ENCODE data around the gene ZYG11A. TPM values are rescaled to one million over a fixed set of nuclear protein-coding genes. Genes with fewer than 3 reads are reported as not detected.
"Not testable (repeated sequence)": the region's sequence is repeated elsewhere in the genome, so short reads cannot be mapped to it uniquely, and the experiment has no call there.

Gene ZYG11A
- under 1 TPM in 2 of 9 donors, not detected in 7; 0.06 to 0.09 TPM for total RNA-seq
- not detected for polyA plus RNA-seq
- long read RNA-seq, donor 1 = 0 reads
- long read RNA-seq, donor 2 = 0 reads
- long read RNA-seq, donor 3 = 0 reads

DNA sequence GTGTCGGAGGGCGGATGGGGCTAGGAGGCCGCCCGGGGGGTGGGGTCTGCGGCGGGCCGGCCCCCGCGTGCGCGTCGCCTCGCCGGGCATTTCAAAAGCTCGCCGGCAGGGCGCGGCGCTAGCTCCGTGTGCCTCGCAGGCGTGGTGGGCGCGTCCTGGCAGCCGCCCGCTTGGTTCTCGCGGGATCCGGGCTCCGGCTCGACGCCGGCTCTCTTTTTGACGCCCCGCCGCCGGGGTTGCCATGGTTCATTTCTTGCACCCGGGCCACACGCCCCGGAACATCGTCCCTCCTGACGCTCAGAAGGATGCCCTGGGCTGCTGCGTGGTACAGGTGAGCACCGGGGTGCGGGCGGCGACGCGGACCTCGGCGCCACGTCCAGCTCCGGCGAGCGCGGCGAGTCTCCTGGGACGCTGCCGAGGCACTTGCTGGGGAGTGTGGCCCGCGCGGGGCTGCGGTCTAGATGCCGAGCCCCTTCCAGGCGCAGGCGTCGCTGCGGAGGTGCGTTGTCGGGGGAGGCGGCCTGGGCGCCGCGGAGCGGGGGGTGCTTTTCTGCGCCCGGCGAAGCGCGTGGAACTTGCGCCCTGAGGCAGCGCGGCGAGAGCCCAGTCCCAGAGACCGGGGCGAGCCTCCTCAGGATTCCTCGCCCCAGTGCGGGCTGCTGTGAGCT, at the start of gene ZYG11A:
Gene ZYG11A (plus strand): TSS at position 118 of the 668 bp plus-strand sequence. CDS start 124 bp downstream, at position 242.
- Histone ChIP-seq H3K27me3 (peaks cover 7 to 48% (median 17%) of the 10 kb centered on the region in 9 donors), H3K27ac (no peak within 1 kb of the TSS), H3K9me3 (no peaks in the 10 kb centered on the region), H3K36me3 (no peaks in the 10 kb centered on the region), H3K4me1 (peaks cover 0 to 14% (median 8%) of the 10 kb centered on the region in 12 donors), H3K4me3 (peak within 1 kb of the TSS; percentile 15 to 56 (median 44))
- TF ChIP-seq POLR2A (IDR thresholded peaks at IDR 0.05) = no peak
- TF ChIP-seq, protein P1, sequence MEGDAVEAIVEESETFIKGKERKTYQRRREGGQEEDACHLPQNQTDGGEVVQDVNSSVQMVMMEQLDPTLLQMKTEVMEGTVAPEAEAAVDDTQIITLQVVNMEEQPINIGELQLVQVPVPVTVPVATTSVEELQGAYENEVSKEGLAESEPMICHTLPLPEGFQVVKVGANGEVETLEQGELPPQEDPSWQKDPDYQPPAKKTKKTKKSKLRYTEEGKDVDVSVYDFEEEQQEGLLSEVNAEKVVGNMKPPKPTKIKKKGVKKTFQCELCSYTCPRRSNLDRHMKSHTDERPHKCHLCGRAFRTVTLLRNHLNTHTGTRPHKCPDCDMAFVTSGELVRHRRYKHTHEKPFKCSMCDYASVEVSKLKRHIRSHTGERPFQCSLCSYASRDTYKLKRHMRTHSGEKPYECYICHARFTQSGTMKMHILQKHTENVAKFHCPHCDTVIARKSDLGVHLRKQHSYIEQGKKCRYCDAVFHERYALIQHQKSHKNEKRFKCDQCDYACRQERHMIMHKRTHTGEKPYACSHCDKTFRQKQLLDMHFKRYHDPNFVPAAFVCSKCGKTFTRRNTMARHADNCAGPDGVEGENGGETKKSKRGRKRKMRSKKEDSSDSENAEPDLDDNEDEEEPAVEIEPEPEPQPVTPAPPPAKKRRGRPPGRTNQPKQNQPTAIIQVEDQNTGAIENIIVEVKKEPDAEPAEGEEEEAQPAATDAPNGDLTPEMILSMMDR (IDR thresholded peaks at IDR 0.05) = peak in 7 of 12 donors; percentile 10 to 49 (median 35)
- WGBS, 4 donors = 1 to 3% (median 2%) methylated on average over 15 to 88 of the region's 88 CpGs
- intact Hi-C loops (cut with DNase I) = loop anchor here in 1 of 10 donors (10.0 kb wide), 1 partner anchor 342 kb away; no protein-coding TSS in a partner anchor
- ATAC-seq (peak; percentile 42 to 97 (median 88)), DNase-seq (peak; percentile 33 to 79 (median 40))

DNA sequence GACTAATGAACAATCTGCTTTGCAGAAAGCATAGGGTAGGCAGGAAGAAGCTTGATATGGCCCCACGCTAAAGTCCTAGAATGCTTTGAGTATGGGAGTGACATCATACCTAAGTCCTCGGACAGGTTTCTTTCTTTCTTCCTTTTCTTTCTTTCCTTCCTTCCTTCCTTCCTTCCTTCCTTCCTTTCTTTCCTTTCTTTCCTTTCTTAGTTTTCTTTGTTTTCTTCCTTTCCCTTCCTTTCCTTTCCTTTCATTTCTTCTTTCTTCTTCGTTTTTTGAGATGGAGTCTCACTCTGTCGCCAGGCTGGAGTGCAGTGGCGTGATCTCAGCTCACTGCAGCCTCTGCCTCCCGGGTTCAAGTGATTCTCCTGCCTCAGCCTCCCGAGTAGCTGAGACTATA, 48.8 kb upstream of the ZYG11A start:
- H3K27ac ChIP-seq; H3K9me3 ChIP-seq; intact Hi-C loops (cut with DNase I); H3K4me3 ChIP-seq; H3K27me3 ChIP-seq; DNase-seq; H3K4me1 ChIP-seq; ATAC-seq: not testable (repeated sequence)
- H3K36me3 ChIP-seq = peaks cover 0 to 90% (median 64%) of the 10 kb centered on the region in 9 donors
- 75 to 89% (median 80%) methylated on average over 7 of the region's 7 CpGs for WGBS, 4 donors

DNA sequence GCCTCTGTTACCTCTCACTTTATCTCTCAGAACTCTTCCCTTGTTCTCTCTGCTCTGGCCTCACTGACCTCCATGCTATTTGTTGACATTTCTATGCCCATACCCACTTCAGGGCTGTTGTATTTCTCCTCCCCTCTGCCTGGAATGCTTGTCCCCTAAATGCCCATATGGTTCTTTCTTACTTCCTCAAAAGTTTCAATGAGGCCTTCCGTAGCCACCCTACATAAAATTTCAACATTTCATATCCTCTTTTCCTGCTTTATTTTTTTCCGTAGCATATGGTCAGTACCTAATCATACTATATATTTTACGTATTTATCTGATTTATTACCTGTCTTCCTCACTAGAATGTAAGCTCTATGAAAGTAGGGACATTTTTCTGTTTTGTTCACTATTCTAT, 47.1 kb upstream of the ZYG11A start:
- WGBS, 4 donors = 90 to 94% (median 92%) methylated on average over 3 of the region's 3 CpGs

DNA sequence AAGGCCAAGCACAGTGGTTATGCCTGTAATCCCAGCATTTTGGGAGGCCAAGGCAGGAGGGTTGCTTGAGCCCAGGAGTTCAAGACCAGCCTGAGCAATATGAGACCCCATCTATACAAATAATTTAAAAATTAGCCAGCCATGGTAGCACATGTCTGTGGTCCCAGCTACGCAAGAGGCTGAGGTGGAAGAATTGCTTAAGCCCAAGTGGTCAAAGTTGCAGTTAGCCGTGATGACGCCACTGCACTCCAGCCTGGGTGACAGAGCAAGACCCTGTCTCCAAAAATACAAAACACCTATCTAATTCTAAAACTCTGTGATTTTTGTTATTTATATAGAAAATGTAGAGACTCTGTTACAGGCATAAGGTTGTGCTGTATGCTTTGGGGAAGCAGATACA, 44.2 kb upstream of the ZYG11A start:
- DNase-seq (no peak), ATAC-seq (no peak)
- no peaks in the 10 kb centered on the region for H3K9me3 ChIP-seq
- peaks cover 0 to 85% (median 55%) of the 10 kb centered on the region in 9 donors for H3K36me3 ChIP-seq
- no peaks in the 10 kb centered on the region for H3K27me3 ChIP-seq
- no peak overlapping the region for H3K4me3 ChIP-seq
- H3K4me1 ChIP-seq = peaks cover 0 to 5% (median 0%) of the 10 kb centered on the region in 12 donors
- no peak overlapping the region for H3K27ac ChIP-seq
- TF ChIP-seq POLR2A (IDR thresholded peaks at IDR 0.05) = no peak
- TF ChIP-seq, protein P1 (IDR thresholded peaks at IDR 0.05) = no peak
- 94 to 97% (median 96%) methylated on average over 3 of the region's 3 CpGs for WGBS, 4 donors
- intact Hi-C loops (cut with DNase I) = no loop called here

More for the DNA sequence above, 47.1 kb upstream of the ZYG11A start:
- Histone ChIP-seq H3K4me3 (no peak overlapping the region), H3K27me3 (no peaks in the 10 kb centered on the region), H3K4me1 (peaks cover 0 to 5% (median 0%) of the 10 kb centered on the region in 12 donors), H3K27ac (no peak overlapping the region), H3K9me3 (no peaks in the 10 kb centered on the region), H3K36me3 (peaks cover 0 to 89% (median 61%) of the 10 kb centered on the region in 9 donors)
- DNase-seq (no peak), ATAC-seq (no peak)
- intact Hi-C loops (cut with DNase I) = no loop called here
- TF ChIP-seq, protein P1 (IDR thresholded peaks at IDR 0.05) = no peak
- no peak for TF ChIP-seq POLR2A (IDR thresholded peaks at IDR 0.05)

Data from heart left ventricle (tissue), 16 donors.